ENCODE results near the gene SYMPK. TPM values are rescaled to one million over a fixed set of nuclear protein-coding genes. Genes with fewer than 3 reads are reported as not detected.

The SYMPK gene
- total RNA-seq, 1 donor from 2014 or later, result 72.1 TPM

DNA sequence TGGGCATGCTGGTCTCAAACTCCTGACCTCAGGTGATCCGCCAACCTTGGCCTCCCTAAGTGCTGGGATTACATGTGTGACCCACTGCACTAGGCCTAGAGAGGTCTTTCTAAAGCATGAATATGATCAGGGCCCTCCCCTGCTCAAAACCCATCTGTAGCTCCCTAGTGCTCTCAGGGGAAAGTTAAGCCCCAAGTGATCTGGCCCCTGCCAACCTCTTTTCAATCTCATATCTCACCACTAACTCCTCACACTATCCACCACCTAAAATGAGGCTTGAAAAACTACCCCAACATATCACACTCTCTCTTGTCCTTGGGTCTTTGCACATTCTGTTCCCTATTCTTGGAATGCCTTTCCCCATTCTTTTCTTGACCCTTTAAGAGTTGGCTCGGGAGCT lies 68.3 kb downstream of the SYMPK start:
- no peaks in the 10 kb centered on the region for H3K36me3 Mint-ChIP-seq (ENCODE audit: unreplicated experiment)
- no peak overlapping the region for H3K27ac Mint-ChIP-seq (ENCODE audit: unreplicated experiment)
- no peaks in the 10 kb centered on the region for H3K9me3 Mint-ChIP-seq (ENCODE audit: unreplicated experiment)
- TF ChIP-seq, protein P1, sequence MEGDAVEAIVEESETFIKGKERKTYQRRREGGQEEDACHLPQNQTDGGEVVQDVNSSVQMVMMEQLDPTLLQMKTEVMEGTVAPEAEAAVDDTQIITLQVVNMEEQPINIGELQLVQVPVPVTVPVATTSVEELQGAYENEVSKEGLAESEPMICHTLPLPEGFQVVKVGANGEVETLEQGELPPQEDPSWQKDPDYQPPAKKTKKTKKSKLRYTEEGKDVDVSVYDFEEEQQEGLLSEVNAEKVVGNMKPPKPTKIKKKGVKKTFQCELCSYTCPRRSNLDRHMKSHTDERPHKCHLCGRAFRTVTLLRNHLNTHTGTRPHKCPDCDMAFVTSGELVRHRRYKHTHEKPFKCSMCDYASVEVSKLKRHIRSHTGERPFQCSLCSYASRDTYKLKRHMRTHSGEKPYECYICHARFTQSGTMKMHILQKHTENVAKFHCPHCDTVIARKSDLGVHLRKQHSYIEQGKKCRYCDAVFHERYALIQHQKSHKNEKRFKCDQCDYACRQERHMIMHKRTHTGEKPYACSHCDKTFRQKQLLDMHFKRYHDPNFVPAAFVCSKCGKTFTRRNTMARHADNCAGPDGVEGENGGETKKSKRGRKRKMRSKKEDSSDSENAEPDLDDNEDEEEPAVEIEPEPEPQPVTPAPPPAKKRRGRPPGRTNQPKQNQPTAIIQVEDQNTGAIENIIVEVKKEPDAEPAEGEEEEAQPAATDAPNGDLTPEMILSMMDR (IDR thresholded peaks at IDR 0.05), result no peak
- H3K4me3 Mint-ChIP-seq (ENCODE audit: unreplicated experiment), result no peak overlapping the region
- no peak for DNase-seq (ENCODE audit: extremely low spot score, unreplicated experiment)
- no peaks in the 10 kb centered on the region for H3K27me3 Mint-ChIP-seq (ENCODE audit: unreplicated experiment)
- H3K4me1 Mint-ChIP-seq (ENCODE audit: unreplicated experiment), result peaks cover 30% of the 10 kb centered on the region

DNA sequence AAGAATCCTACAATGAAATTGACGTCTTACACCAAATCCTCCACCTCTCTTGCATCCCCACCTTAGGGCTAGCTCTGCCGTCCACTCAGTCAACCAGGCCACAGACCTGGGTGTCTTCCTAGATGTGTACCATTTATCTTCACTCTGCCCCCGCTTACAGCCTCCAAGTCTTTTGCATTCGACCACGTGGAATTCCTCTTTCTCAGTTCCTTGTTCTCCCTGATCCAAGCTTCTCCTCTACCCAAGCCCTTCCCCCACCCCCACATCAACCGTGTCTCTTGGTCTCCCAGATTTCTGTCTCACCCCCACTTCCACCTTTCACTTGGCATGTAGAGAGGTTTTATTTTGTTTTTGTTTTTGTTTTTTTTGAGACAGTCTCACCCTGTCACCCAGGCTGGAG lies 69.1 kb downstream of the SYMPK start:
- Mint-ChIP-seq H3K4me1 (ENCODE audit: unreplicated experiment) (peaks cover 26% of the 10 kb centered on the region), H3K27ac (ENCODE audit: unreplicated experiment) (peak overlapping the region; percentile 63), H3K9me3 (ENCODE audit: unreplicated experiment) (no peaks in the 10 kb centered on the region), H3K27me3 (ENCODE audit: unreplicated experiment) (no peaks in the 10 kb centered on the region), H3K36me3 (ENCODE audit: unreplicated experiment) (peaks cover 6% of the 10 kb centered on the region), H3K4me3 (ENCODE audit: unreplicated experiment) (no peak overlapping the region)
- TF ChIP-seq, protein P1 (IDR thresholded peaks at IDR 0.05), result no peak
- no peak for DNase-seq (ENCODE audit: extremely low spot score, unreplicated experiment)

DNA sequence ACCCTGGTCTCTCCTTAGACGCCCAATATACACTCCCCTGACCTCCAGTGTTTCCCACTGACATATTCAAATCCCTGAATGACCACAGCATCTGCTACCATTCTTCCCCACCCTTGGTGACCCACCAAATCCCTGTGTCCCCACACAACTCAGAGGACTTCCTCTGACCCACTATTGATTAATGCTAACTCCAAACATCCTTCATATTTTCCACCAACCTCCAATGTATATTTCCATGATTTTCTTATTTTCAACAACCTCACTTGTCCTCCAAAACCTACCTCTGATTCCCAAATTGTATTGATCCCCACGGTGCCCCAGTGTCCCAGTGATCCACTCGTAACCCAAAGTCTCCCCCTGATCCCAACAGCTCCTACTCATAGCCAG lies 69.8 kb downstream of the SYMPK start:
- DNase-seq (ENCODE audit: extremely low spot score, unreplicated experiment), result no peak
- peaks cover 22% of the 10 kb centered on the region for H3K4me1 Mint-ChIP-seq (ENCODE audit: unreplicated experiment)
- peak overlapping the region; percentile 90 for H3K27ac Mint-ChIP-seq (ENCODE audit: unreplicated experiment)
- TF ChIP-seq, protein P1 (IDR thresholded peaks at IDR 0.05), result no peak
- H3K4me3 Mint-ChIP-seq (ENCODE audit: unreplicated experiment), result peak overlapping the region; percentile 33
- H3K27me3 Mint-ChIP-seq (ENCODE audit: unreplicated experiment), result no peaks in the 10 kb centered on the region
- H3K36me3 Mint-ChIP-seq (ENCODE audit: unreplicated experiment), result peaks cover 7% of the 10 kb centered on the region
- H3K9me3 Mint-ChIP-seq (ENCODE audit: unreplicated experiment), result no peaks in the 10 kb centered on the region

DNA sequence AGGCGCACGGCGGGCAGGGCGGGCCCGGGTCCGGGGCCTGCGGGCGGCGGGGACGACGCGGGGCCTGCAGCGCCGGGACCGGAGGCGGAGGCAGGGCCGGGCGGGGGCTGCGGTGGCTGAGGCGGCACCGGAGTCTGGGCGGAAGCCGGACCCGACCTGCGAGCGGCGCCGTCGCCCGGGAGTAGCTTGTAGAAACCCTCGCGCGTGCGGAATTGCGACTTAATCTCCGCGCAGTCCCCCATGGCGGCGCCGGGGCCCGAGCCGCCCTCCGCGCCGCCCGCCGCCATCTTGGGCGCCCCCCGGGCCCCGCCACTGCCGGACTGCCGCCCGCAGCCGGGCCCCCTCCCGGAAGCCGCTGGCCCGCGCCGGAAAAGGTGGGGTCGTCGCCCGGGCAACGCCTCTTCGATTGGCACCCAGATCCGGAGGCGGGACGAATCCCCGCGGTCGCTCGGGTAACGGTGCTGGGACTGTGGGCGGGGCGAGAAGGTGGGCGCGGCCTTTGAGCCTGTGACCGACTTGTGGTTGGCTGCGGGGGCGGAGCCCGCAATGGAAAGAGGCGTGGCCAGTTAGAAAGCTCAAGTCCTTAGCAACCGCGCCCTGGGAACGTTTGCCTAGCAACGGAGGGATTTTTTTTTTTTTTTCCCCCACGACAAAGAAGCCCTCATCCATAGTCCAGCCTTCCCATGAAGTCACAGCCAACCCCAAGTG lies 70.3 kb downstream of the SYMPK start, which contains the start of gene DMWD:
DMWD (minus strand) TSS at position 376 of the 708 bp plus-strand sequence; CDS start at position 287, 89 bp downstream.
- peaks cover 10% of the 10 kb centered on the region for H3K36me3 Mint-ChIP-seq (ENCODE audit: unreplicated experiment)

More for the DNA sequence above, 70.3 kb downstream of the SYMPK start, which contains the start of gene DMWD:
- Mint-ChIP-seq H3K4me3 (ENCODE audit: unreplicated experiment) (peak within 1 kb of the TSS; percentile 91), H3K27me3 (ENCODE audit: unreplicated experiment) (no peaks in the 10 kb centered on the region), H3K27ac (ENCODE audit: unreplicated experiment) (peak within 1 kb of the TSS; percentile 90), H3K4me1 (ENCODE audit: unreplicated experiment) (peaks cover 20% of the 10 kb centered on the region), H3K9me3 (ENCODE audit: unreplicated experiment) (no peaks in the 10 kb centered on the region)
- DNase-seq (ENCODE audit: extremely low spot score, unreplicated experiment), result peak; percentile 100
- TF ChIP-seq, protein P1 (IDR thresholded peaks at IDR 0.05), result no peak
